Measurements from ENCODE around the gene CTIF. TPM values are rescaled to one million over a fixed set of nuclear protein-coding genes. Genes with fewer than 3 reads are reported as not detected.

Gene CTIF
- total and polyA plus RNA-seq, 4 donors: 10.6 to 26.7 (median 12.3) TPM

- Histone ChIP-seq H3K4me1 (ENCODE audit: control insufficient read depth in 4 of 4, insufficient read depth in 4 of 4, low read length in 3 of 4) (no peaks in the 10 kb centered on the region), H3K4me3 (ENCODE audit: low read depth in 1 of 3, low read length in 3 of 3) (no peak overlapping the region), H3K9ac (ENCODE audit: low read depth in 1 of 2, low read length in 2 of 2) (no peak overlapping the region), H3K9me3 (ENCODE audit: control insufficient read depth in 4 of 4, low read length in 3 of 4) (no peaks in the 10 kb centered on the region), H3K27me3 (ENCODE audit: control insufficient read depth in 4 of 4, insufficient read depth in 4 of 4, low read length in 3 of 4) (no peaks in the 10 kb centered on the region), H3K36me3 (ENCODE audit: control insufficient read depth in 4 of 4, insufficient read depth in 3 of 4, low read depth in 1 of 4, low read length in 3 of 4) (peaks cover 4 to 51% (median 17%) of the 10 kb centered on the region in 4 donors), H3K27ac (ENCODE audit: low read depth in 1 of 2, low read length in 2 of 2) (no peak overlapping the region)
- WGBS: 95% methylated on average over 21 of the region's 21 CpGs
- no peak for DNase-seq (ENCODE audit: low spot score)
- no peak for TF ChIP-seq SP1 (IDR thresholded peaks at IDR 0.05)
- TF ChIP-seq EGR1 (IDR thresholded peaks at IDR 0.05; ENCODE audit: low read depth in 2 of 2): no peak
- no peak for TF ChIP-seq NR2F2 (IDR thresholded peaks at IDR 0.05)
- no peak for TF ChIP-seq TAF1 (conservative IDR thresholded peaks at IDR 0.05)
- TF ChIP-seq, protein P1, sequence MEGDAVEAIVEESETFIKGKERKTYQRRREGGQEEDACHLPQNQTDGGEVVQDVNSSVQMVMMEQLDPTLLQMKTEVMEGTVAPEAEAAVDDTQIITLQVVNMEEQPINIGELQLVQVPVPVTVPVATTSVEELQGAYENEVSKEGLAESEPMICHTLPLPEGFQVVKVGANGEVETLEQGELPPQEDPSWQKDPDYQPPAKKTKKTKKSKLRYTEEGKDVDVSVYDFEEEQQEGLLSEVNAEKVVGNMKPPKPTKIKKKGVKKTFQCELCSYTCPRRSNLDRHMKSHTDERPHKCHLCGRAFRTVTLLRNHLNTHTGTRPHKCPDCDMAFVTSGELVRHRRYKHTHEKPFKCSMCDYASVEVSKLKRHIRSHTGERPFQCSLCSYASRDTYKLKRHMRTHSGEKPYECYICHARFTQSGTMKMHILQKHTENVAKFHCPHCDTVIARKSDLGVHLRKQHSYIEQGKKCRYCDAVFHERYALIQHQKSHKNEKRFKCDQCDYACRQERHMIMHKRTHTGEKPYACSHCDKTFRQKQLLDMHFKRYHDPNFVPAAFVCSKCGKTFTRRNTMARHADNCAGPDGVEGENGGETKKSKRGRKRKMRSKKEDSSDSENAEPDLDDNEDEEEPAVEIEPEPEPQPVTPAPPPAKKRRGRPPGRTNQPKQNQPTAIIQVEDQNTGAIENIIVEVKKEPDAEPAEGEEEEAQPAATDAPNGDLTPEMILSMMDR (IDR thresholded peaks at IDR 0.05; ENCODE audit: low read depth, low read length, missing input control): no peak
- TF ChIP-seq GABPA (IDR thresholded peaks at IDR 0.05 in 1 of 2, conservative IDR thresholded peaks at IDR 0.05 in 1 of 2): no peak
- TF ChIP-seq, protein P2, sequence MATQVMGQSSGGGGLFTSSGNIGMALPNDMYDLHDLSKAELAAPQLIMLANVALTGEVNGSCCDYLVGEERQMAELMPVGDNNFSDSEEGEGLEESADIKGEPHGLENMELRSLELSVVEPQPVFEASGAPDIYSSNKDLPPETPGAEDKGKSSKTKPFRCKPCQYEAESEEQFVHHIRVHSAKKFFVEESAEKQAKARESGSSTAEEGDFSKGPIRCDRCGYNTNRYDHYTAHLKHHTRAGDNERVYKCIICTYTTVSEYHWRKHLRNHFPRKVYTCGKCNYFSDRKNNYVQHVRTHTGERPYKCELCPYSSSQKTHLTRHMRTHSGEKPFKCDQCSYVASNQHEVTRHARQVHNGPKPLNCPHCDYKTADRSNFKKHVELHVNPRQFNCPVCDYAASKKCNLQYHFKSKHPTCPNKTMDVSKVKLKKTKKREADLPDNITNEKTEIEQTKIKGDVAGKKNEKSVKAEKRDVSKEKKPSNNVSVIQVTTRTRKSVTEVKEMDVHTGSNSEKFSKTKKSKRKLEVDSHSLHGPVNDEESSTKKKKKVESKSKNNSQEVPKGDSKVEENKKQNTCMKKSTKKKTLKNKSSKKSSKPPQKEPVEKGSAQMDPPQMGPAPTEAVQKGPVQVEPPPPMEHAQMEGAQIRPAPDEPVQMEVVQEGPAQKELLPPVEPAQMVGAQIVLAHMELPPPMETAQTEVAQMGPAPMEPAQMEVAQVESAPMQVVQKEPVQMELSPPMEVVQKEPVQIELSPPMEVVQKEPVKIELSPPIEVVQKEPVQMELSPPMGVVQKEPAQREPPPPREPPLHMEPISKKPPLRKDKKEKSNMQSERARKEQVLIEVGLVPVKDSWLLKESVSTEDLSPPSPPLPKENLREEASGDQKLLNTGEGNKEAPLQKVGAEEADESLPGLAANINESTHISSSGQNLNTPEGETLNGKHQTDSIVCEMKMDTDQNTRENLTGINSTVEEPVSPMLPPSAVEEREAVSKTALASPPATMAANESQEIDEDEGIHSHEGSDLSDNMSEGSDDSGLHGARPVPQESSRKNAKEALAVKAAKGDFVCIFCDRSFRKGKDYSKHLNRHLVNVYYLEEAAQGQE (IDR thresholded peaks at IDR 0.05): no peak
- TF ChIP-seq HNF4A (conservative IDR thresholded peaks at IDR 0.05): no peak
- TF ChIP-seq RXRA (IDR thresholded peaks at IDR 0.05): no peak
Observed at GRCh38 chr18:48762836-48763718, 224.2 kb downstream of the CTIF start.

- H3K4me3 ChIP-seq (ENCODE audit: low read depth in 1 of 3, low read length in 3 of 3): no peak overlapping the region
- no peak for TF ChIP-seq JUND (IDR thresholded peaks at IDR 0.05)
- TF ChIP-seq, protein P2 (IDR thresholded peaks at IDR 0.05): no peak
- TF ChIP-seq, protein P3, sequence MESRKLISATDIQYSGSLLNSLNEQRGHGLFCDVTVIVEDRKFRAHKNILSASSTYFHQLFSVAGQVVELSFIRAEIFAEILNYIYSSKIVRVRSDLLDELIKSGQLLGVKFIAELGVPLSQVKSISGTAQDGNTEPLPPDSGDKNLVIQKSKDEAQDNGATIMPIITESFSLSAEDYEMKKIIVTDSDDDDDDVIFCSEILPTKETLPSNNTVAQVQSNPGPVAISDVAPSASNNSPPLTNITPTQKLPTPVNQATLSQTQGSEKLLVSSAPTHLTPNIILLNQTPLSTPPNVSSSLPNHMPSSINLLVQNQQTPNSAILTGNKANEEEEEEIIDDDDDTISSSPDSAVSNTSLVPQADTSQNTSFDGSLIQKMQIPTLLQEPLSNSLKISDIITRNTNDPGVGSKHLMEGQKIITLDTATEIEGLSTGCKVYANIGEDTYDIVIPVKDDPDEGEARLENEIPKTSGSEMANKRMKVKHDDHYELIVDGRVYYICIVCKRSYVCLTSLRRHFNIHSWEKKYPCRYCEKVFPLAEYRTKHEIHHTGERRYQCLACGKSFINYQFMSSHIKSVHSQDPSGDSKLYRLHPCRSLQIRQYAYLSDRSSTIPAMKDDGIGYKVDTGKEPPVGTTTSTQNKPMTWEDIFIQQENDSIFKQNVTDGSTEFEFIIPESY (IDR thresholded peaks at IDR 0.05): no peak
- TF ChIP-seq, protein P4, sequence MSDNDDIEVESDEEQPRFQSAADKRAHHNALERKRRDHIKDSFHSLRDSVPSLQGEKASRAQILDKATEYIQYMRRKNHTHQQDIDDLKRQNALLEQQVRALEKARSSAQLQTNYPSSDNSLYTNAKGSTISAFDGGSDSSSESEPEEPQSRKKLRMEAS (IDR thresholded peaks at IDR 0.05): no peak
- TF ChIP-seq RAD21 (IDR thresholded peaks at IDR 0.05): no peak
- no peak for TF ChIP-seq TAF1 (conservative IDR thresholded peaks at IDR 0.05)
- no peak for TF ChIP-seq YY1 (IDR thresholded peaks at IDR 0.05)
- no peak for TF ChIP-seq HNF4G (IDR thresholded peaks at IDR 0.05)
- TF ChIP-seq, protein P1 (IDR thresholded peaks at IDR 0.05; ENCODE audit: low read depth, low read length, missing input control): no peak
- no peak for TF ChIP-seq NR2F2 (IDR thresholded peaks at IDR 0.05)
- no peak for TF ChIP-seq HNF4A (conservative IDR thresholded peaks at IDR 0.05)
- TF ChIP-seq FOXA1 (IDR thresholded peaks at IDR 0.05): no peak
- no peak for DNase-seq (ENCODE audit: low spot score)
- WGBS: 96% methylated on average over 6 of the region's 6 CpGs
- H3K27me3 ChIP-seq (ENCODE audit: control insufficient read depth in 4 of 4, insufficient read depth in 4 of 4, low read length in 3 of 4): no peaks in the 10 kb centered on the region
- H3K9me3 ChIP-seq (ENCODE audit: control insufficient read depth in 4 of 4, low read length in 3 of 4): no peaks in the 10 kb centered on the region
- no peaks in the 10 kb centered on the region for H3K4me1 ChIP-seq (ENCODE audit: control insufficient read depth in 4 of 4, insufficient read depth in 4 of 4, low read length in 3 of 4)
- peaks cover 3 to 47% (median 17%) of the 10 kb centered on the region in 4 donors for H3K36me3 ChIP-seq (ENCODE audit: control insufficient read depth in 4 of 4, insufficient read depth in 3 of 4, low read depth in 1 of 4, low read length in 3 of 4)
- H3K9ac ChIP-seq (ENCODE audit: low read depth in 1 of 2, low read length in 2 of 2): no peak overlapping the region
- H3K27ac ChIP-seq (ENCODE audit: low read depth in 1 of 2, low read length in 2 of 2): no peak overlapping the region
Observed at GRCh38 chr18:48763719-48764100, 224.9 kb downstream of the CTIF start.

All from liver (tissue), 9 donors.